GM19240 (cell line): ENCODE data around the gene MRPS9.

Experiments used
- DNase-seq: peaks from one replicate; pipeline ENCODE4 v3.0.0; 2011; ENCODE audit warnings: low spot score; ENCODE audit not compliant: insufficient read length

Gene MRPS9

GRCh38 chr2:105118960-105119359 lies 81.1 kb downstream of the MRPS9 start:
- DNase-seq: no peak

GRCh38 chr2:105121434-105121833 lies 83.6 kb downstream of the MRPS9 start:
- DNase-seq: no peak

GRCh38 chr2:105125428-105125827 lies 87.6 kb downstream of the MRPS9 start:
- no peak for DNase-seq

GRCh38 chr2:105125920-105126319 lies 88.1 kb downstream of the MRPS9 start:
- DNase-seq: no peak

GRCh38 chr2:105126336-105126735 lies 88.5 kb downstream of the MRPS9 start:
- no peak for DNase-seq

- DNase-seq: no peak
Measured at GRCh38 chr2:105127289-105127915, 89.5 kb downstream of the MRPS9 start.

GRCh38 chr2:105129722-105130232 lies 91.9 kb downstream of the MRPS9 start:
- peak; percentile 37 for DNase-seq

- DNase-seq: no peak
Measured at GRCh38 chr2:105130546-105130945, 92.7 kb downstream of the MRPS9 start.

- DNase-seq: no peak
Measured at GRCh38 chr2:105134081-105134480, 96.2 kb downstream of the MRPS9 start.

GRCh38 chr2:105135436-105135835 lies 97.6 kb downstream of the MRPS9 start:
- no peak for DNase-seq

GRCh38 chr2:105136394-105136793 lies 98.5 kb downstream of the MRPS9 start:
- no peak for DNase-seq

- no peak for DNase-seq
Measured at GRCh38 chr2:105138643-105139042, 100.8 kb downstream of the MRPS9 start.

GRCh38 chr2:105139556-105140239 lies 101.8 kb downstream of the MRPS9 start:
- no peak for DNase-seq

GRCh38 chr2:105140240-105140568 lies 102.3 kb downstream of the MRPS9 start:
- DNase-seq: no peak

GRCh38 chr2:105141099-105141614 lies 103.3 kb downstream of the MRPS9 start:
- DNase-seq: no peak

GRCh38 chr2:105142239-105142638 lies 104.4 kb downstream of the MRPS9 start:
- DNase-seq: no peak

- DNase-seq: no peak
Measured at GRCh38 chr2:105143094-105143466, 105.2 kb downstream of the MRPS9 start.

- DNase-seq: no peak
Measured at GRCh38 chr2:105143467-105144151, 105.7 kb downstream of the MRPS9 start.

- DNase-seq: no peak
Measured at GRCh38 chr2:105144152-105144940, 106.5 kb downstream of the MRPS9 start.

- DNase-seq: no peak
Measured at GRCh38 chr2:105144941-105145300, 107.1 kb downstream of the MRPS9 start.

GRCh38 chr2:105149272-105149671 lies 111.4 kb downstream of the MRPS9 start:
- DNase-seq: no peak
